ENCODE measurements around the gene PRPS1L1. TPM values are rescaled to one million over a fixed set of nuclear protein-coding genes. Genes with fewer than 3 reads are reported as not detected.

The PRPS1L1 gene
- polyA plus RNA-seq, 1 of the 3 experiments (the other 2 are of a cell fraction): not detected

DNA sequence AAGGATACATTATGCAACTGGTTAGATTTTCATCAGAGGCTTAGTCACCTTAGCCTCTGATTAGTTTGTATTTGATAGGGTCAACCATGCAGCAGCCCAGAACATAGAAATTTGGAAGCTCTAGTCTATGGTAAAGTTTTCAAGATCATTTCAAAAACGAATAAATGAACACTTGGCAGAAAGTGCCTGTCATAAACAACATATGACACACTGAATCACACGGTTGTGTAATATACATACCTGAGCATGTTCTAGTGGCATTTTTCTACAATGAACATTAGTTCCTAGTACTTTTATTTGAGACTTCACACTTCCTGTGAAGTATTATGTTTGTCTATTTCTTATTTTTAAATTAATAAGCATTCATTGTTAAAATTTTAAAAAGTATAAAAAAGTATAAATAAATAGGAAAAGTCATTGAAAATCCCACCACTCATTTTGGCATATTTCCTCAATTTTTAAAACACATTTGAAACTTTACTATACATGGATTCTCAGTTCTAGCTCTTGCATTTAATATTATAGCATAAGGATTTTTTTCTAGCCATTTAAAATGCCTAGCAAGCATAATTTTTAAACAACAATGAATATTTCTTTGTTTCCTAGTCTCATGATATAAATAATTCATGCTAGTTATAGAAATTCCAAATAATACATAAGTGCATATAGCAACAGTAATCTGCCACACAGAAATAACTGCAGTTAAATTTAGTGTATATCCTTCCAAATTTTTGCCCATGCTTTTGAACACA is 25.7 kb upstream of the PRPS1L1 start:
- DNase-seq: no peak
- H3K9ac ChIP-seq: no peak overlapping the region

More for the DNA sequence above, 25.7 kb upstream of the PRPS1L1 start:
- Histone ChIP-seq H3K4me2 (no peak overlapping the region), H3K79me2 (ENCODE audit: insufficient read depth) (no peaks in the 10 kb centered on the region), H4K20me1 (ENCODE audit: insufficient read depth) (no peaks in the 10 kb centered on the region), H3K27me3 (ENCODE audit: insufficient read depth) (peaks cover 42% of the 10 kb centered on the region), H3K36me3 (replicated peaks in 1 of 2; ENCODE audit: control insufficient read depth in 1 of 2, insufficient read depth in 2 of 2, low read length in 1 of 2) (no peaks in the 10 kb centered on the region), H3K4me1 (ENCODE audit: control insufficient read depth in 1 of 2, insufficient read depth in 2 of 2, low read depth in 1 of 2, low read length in 1 of 2) (no peaks in the 10 kb centered on the region), H3K4me3 (ENCODE audit: low read depth in 2 of 2, low read length in 1 of 2) (no peak overlapping the region), H3K27ac (ENCODE audit: low read depth in 2 of 2, low read length in 1 of 2) (no peak overlapping the region), H3F3A (replicated peaks; ENCODE audit: insufficient read depth) (no peaks in the 10 kb centered on the region), H3K9me3 (no peaks in the 10 kb centered on the region), H3K9me2 (no peaks in the 10 kb centered on the region), H2AFZ (ENCODE audit: low read depth) (no peak overlapping the region)
- ChIA-PET POLR2A (no interaction called here), CTCF (interaction anchor here (1.3 to 1.9 kb wide), 2 partner anchors 11 to 284 kb away, joined by 4 to 7 read pairs; no protein-coding TSS in a partner anchor)
- 4% methylated on average over 2 of the region's 2 CpGs for WGBS (ENCODE audit: low lambda C conversion rate)
- TF ChIP-seq, protein P1, sequence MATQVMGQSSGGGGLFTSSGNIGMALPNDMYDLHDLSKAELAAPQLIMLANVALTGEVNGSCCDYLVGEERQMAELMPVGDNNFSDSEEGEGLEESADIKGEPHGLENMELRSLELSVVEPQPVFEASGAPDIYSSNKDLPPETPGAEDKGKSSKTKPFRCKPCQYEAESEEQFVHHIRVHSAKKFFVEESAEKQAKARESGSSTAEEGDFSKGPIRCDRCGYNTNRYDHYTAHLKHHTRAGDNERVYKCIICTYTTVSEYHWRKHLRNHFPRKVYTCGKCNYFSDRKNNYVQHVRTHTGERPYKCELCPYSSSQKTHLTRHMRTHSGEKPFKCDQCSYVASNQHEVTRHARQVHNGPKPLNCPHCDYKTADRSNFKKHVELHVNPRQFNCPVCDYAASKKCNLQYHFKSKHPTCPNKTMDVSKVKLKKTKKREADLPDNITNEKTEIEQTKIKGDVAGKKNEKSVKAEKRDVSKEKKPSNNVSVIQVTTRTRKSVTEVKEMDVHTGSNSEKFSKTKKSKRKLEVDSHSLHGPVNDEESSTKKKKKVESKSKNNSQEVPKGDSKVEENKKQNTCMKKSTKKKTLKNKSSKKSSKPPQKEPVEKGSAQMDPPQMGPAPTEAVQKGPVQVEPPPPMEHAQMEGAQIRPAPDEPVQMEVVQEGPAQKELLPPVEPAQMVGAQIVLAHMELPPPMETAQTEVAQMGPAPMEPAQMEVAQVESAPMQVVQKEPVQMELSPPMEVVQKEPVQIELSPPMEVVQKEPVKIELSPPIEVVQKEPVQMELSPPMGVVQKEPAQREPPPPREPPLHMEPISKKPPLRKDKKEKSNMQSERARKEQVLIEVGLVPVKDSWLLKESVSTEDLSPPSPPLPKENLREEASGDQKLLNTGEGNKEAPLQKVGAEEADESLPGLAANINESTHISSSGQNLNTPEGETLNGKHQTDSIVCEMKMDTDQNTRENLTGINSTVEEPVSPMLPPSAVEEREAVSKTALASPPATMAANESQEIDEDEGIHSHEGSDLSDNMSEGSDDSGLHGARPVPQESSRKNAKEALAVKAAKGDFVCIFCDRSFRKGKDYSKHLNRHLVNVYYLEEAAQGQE (IDR thresholded peaks at IDR 0.05; ENCODE audit: low read depth, low read length): no peak
- TF ChIP-seq EP300 (IDR thresholded peaks at IDR 0.05; ENCODE audit: borderline replicate concordance in 1 of 2, low read depth in 1 of 2, low read length in 1 of 2) (no peak), FOXJ3 (CRISPR knock-in tag; IDR thresholded peaks at IDR 0.05) (no peak), TEAD4 (IDR thresholded peaks at IDR 0.05; ENCODE audit: borderline replicate concordance, insufficient read depth) (no peak), EZH2phosphoT487 (IDR thresholded peaks at IDR 0.05; ENCODE audit: borderline replicate concordance, low read depth) (no peak), NFIC (IDR thresholded peaks at IDR 0.05; ENCODE audit: borderline replicate concordance) (no peak), NRF1 (IDR thresholded peaks at IDR 0.05; ENCODE audit: low read depth, low read length) (no peak), MXI1 (IDR thresholded peaks at IDR 0.05; ENCODE audit: low read depth, low read length) (no peak), JUND (IDR thresholded peaks at IDR 0.05) (no peak), MEF2A (IDR thresholded peaks at IDR 0.05; ENCODE audit: borderline replicate concordance, low read depth) (no peak), RAD21 (IDR thresholded peaks at IDR 0.05; ENCODE audit: low read length) (no peak), FOXM1 (IDR thresholded peaks at IDR 0.05; ENCODE audit: low read depth) (no peak)
- TF ChIP-seq, protein P2, sequence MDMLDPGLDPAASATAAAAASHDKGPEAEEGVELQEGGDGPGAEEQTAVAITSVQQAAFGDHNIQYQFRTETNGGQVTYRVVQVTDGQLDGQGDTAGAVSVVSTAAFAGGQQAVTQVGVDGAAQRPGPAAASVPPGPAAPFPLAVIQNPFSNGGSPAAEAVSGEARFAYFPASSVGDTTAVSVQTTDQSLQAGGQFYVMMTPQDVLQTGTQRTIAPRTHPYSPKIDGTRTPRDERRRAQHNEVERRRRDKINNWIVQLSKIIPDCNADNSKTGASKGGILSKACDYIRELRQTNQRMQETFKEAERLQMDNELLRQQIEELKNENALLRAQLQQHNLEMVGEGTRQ (IDR thresholded peaks at IDR 0.05; ENCODE audit: borderline replicate concordance, low read depth, low read length): no peak
- TF ChIP-seq, protein P3, sequence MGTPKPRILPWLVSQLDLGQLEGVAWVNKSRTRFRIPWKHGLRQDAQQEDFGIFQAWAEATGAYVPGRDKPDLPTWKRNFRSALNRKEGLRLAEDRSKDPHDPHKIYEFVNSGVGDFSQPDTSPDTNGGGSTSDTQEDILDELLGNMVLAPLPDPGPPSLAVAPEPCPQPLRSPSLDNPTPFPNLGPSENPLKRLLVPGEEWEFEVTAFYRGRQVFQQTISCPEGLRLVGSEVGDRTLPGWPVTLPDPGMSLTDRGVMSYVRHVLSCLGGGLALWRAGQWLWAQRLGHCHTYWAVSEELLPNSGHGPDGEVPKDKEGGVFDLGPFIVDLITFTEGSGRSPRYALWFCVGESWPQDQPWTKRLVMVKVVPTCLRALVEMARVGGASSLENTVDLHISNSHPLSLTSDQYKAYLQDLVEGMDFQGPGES (IDR thresholded peaks at IDR 0.05; ENCODE audit: low read depth, low read length): no peak
- TF ChIP-seq, protein P4, sequence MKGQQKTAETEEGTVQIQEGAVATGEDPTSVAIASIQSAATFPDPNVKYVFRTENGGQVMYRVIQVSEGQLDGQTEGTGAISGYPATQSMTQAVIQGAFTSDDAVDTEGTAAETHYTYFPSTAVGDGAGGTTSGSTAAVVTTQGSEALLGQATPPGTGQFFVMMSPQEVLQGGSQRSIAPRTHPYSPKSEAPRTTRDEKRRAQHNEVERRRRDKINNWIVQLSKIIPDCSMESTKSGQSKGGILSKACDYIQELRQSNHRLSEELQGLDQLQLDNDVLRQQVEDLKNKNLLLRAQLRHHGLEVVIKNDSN (IDR thresholded peaks at IDR 0.05; ENCODE audit: borderline replicate concordance, low read depth): no peak
- TF ChIP-seq, protein P5, sequence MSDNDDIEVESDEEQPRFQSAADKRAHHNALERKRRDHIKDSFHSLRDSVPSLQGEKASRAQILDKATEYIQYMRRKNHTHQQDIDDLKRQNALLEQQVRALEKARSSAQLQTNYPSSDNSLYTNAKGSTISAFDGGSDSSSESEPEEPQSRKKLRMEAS (IDR thresholded peaks at IDR 0.05; ENCODE audit: low read depth): no peak
